ENCODE measurements around the gene CARD10. TPM values are rescaled to one million over a fixed set of nuclear protein-coding genes. Genes with fewer than 3 reads are reported as not detected.
"Not testable (repeated sequence)": the region's sequence is repeated elsewhere in the genome, so short reads cannot be mapped to it uniquely, and the experiment has no call there.

Gene CARD10
- total RNA-seq, 2 experiments from 2014 or later = 0.12 TPM; not detected in 1

DNA sequence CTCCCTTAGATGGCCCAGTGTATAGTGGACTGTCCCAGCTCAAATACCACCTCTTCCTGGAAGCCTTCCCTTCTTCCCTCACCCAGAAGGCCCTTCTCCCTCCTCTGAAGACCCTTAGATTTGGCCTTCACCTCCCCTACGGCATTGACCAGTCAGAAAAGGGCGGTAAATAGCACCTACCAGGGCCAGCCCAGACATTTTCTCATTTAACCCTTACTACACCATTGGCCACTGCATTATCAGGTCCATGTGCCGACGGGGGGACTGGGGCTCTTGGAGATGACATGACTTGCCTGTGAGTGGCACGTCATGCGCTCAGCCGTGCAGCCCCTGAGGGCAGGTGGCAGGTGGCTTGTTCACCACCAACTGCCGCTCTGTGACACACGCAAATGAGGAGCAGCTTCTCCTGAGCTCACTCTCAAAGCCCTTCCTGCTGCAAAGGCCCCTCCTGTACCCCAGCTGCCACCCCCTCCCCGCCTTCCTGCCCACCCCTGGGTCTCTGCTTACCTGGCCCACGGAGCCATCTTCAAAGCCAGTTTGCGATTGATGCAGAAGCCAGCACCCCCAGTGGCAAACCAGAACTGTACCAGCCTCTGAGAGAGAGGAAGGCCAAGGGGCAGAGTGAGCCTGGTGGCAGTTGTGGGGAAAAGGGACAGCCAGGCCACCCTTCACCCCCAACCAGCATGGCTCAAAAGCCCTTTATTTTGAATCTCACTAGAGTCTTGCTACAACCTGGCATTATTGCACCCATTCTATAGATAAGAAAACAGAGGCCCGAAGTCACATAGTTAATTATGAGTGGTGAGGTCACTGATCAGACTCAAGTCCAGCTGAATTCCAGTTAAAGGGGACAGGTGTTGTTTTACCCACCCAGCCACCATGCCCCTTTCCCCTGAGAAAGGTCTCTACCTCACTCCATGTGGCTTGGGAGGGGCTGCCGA is 42.6 kb downstream of the CARD10 start:
- intact Hi-C loops (cut with micrococcal nuclease) = no loop called here
- POLR2A ChIA-PET = no interaction called here
- no peak overlapping the region for H3K4me3 Mint-ChIP-seq
- H3K27me3 Mint-ChIP-seq = no peaks in the 10 kb centered on the region
- CTCF ChIA-PET = interaction anchor here (1.2 kb wide), 1 partner anchor 19 kb away, joined by 3 read pairs; no protein-coding TSS in a partner anchor
- H3K4me1 Mint-ChIP-seq (ENCODE audit: low read depth) = peaks cover 7% of the 10 kb centered on the region
- H3K36me3 Mint-ChIP-seq = peaks cover 32% of the 10 kb centered on the region
- H3K9me3 Mint-ChIP-seq = no peaks in the 10 kb centered on the region
- DNase-seq = no peak
- H3K27ac Mint-ChIP-seq = no peak overlapping the region

GRCh38 chr22:37474447-37475090 is 44.6 kb downstream of the CARD10 start:
- intact Hi-C loops (cut with micrococcal nuclease) = no loop called here
- peaks cover 40% of the 10 kb centered on the region for H3K36me3 Mint-ChIP-seq
- CTCF ChIA-PET = interaction anchor here (0.5 to 1.3 kb wide), 3 partner anchors 13 to 158 kb away, joined by 4 read pairs; no protein-coding TSS in a partner anchor
- no peak overlapping the region for H3K4me3 Mint-ChIP-seq
- no peaks in the 10 kb centered on the region for H3K27me3 Mint-ChIP-seq
- H3K4me1 Mint-ChIP-seq (ENCODE audit: low read depth) = no peaks in the 10 kb centered on the region
- H3K27ac Mint-ChIP-seq = no peak overlapping the region
- no peak for DNase-seq
- POLR2A ChIA-PET = no interaction called here
- no peaks in the 10 kb centered on the region for H3K9me3 Mint-ChIP-seq

DNA sequence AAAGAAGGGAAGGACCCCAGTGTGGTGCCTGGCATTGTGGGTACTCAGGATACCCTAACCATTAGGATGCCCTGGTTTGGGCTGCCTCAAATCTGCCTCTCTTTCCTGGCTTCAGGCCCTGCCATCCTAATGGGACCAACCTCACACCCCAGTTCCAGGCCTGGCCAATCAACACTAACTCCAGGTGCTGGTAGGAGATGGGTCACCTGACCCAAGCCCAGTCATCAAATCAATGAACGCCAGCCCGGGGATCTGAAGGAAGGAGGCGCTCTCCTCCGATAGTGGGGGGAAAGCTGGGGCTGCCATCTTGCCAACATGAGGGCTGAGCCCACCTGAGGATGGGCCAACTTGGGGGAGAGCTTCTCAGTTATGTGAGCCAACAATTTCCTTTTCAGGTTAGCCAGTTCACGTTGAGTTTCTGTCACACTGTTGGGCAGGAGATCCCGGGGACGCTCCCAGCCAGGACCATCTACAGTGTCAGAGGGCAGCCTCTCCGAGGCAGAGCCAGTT is 45.7 kb downstream of the CARD10 start:
- Mint-ChIP-seq H3K36me3 (peaks cover 43% of the 10 kb centered on the region), H3K4me1 (ENCODE audit: low read depth) (no peaks in the 10 kb centered on the region), H3K27ac (no peak overlapping the region), H3K27me3 (no peaks in the 10 kb centered on the region), H3K9me3 (no peaks in the 10 kb centered on the region), H3K4me3 (no peak overlapping the region)
- intact Hi-C loops (cut with micrococcal nuclease) = loop anchor here (2.0 kb wide), 1 partner anchor 25 kb away; no protein-coding TSS in a partner anchor
- ChIA-PET CTCF (interaction anchor here (0.9 to 3.0 kb wide), 11 partner anchors 8 to 168 kb away, joined by 3 to 45 read pairs (median 11); partner anchors contain the start of gene MFNG), POLR2A (no interaction called here)
- DNase-seq = no peak

GRCh38 chr22:37472418-37473006 is 46.7 kb downstream of the CARD10 start:
- peaks cover 36% of the 10 kb centered on the region for H3K36me3 Mint-ChIP-seq
- peak overlapping the region; percentile 49 for H3K27ac Mint-ChIP-seq
- peak; percentile 52 for DNase-seq
- H3K27me3 Mint-ChIP-seq = no peaks in the 10 kb centered on the region
- intact Hi-C loops (cut with micrococcal nuclease) = loop anchor here (2.0 kb wide), 1 partner anchor 26 kb away; no protein-coding TSS in a partner anchor
- H3K4me1 Mint-ChIP-seq (ENCODE audit: low read depth) = no peaks in the 10 kb centered on the region
- no peak overlapping the region for H3K4me3 Mint-ChIP-seq
- H3K9me3 Mint-ChIP-seq = no peaks in the 10 kb centered on the region
- POLR2A ChIA-PET = interaction anchor here (0.7 to 1.1 kb wide), 2 partner anchors 11 to 13 kb away, joined by 3 read pairs; partner anchors contain the start of gene MFNG
- CTCF ChIA-PET = interaction anchor here (0.7 to 3.0 kb wide), 21 partner anchors 9 to 181 kb away, joined by 3 to 45 read pairs (median 5); partner anchors contain the start of gene MFNG

DNA sequence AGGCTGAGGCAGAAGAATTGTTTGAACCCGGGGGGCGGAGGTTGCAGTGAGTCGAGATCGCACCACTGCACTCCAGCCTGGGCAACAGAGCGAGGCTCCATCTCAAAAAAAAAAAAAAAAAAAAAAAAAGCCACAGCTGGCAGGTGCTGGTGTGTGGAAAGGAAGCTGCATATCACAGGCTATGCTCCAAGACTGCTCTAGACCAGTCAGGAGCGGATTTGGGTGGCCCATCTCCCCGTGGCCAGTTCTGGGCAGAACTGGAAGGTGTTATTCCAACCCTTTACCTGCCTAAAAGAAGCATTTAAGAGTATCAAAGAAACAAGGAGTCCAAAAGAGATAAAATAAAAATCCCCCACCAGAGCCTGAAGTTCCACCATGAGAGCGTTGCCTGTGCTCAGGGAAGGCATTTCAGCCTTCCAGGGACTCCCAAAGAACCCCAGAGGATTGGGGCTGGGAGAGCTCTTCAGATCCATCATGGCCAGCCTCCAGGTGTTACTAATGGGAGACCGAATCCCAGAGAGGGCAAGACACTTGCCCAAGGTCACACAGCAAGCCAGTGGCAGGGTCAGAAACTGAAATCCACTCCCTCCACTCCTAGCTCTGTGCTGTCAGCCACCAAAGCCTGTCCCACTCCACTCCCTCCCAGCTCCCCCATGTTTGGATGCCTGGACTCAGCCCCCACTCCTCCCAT is 47.3 kb downstream of the CARD10 start:
- CTCF ChIA-PET = interaction anchor here (0.7 to 3.0 kb wide), 18 partner anchors 8 to 181 kb away, joined by 3 to 45 read pairs (median 5); partner anchors contain the start of gene MFNG
- POLR2A ChIA-PET = interaction anchor here (0.6 to 1.1 kb wide), 3 partner anchors 10 to 158 kb away, joined by 3 read pairs; no protein-coding TSS in a partner anchor
- H3K27me3 Mint-ChIP-seq = no peaks in the 10 kb centered on the region
- intact Hi-C loops (cut with micrococcal nuclease) = loop anchor here (2.0 kb wide), 1 partner anchor 27 kb away; no protein-coding TSS in a partner anchor
- DNase-seq = no peak
- H3K36me3 Mint-ChIP-seq = peaks cover 31% of the 10 kb centered on the region
- no peaks in the 10 kb centered on the region for H3K4me1 Mint-ChIP-seq (ENCODE audit: low read depth)
- H3K9me3 Mint-ChIP-seq = no peaks in the 10 kb centered on the region
- H3K27ac Mint-ChIP-seq = peak overlapping the region; percentile 49
- H3K4me3 Mint-ChIP-seq = no peak overlapping the region

GRCh38 chr22:37470087-37470445 is 49.1 kb downstream of the CARD10 start:
- Mint-ChIP-seq H3K36me3 (peaks cover 30% of the 10 kb centered on the region), H3K27me3 (no peaks in the 10 kb centered on the region), H3K4me3 (no peak overlapping the region), H3K9me3 (no peaks in the 10 kb centered on the region), H3K4me1 (ENCODE audit: low read depth) (peaks cover 1% of the 10 kb centered on the region), H3K27ac (no peak overlapping the region)
- POLR2A ChIA-PET = no interaction called here
- DNase-seq = no peak
- CTCF ChIA-PET = interaction anchor here (1.0 kb wide), 2 partner anchors 12 to 97 kb away, joined by 4 read pairs; no protein-coding TSS in a partner anchor
- intact Hi-C loops (cut with micrococcal nuclease) = no loop called here

DNA sequence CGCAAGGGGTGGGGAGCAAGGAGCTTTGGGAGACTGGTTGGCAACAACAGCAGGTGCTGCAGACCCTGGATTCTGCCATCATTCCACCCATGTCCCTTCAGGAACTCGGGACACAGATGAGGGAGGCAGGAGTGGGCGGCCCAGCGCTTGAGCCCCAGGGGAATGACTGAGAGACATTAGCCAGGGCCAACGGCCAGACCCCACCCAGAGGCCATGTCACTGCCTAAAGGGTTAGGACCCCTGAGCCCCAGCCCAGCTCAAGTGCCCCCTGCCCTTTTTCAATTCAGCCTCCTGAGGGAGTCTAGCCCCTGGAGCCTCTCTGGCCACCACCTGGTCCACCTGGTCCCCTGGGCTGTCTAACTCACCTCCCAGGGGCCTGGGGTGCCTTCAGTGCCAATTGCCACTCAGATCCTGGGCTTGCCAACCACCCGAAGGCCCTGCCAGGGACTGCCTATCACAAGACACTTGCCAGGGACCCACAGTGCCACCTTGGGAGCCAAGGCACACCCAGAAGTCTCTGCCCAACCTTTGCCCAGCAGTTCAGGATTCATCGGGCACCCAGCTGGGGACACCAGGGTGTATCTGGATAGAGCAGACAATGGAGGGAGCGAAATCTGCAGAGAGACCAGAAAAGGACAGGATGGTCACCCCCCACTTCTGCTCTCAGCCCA is 49.7 kb downstream of the CARD10 start:
- Mint-ChIP-seq H3K36me3 (peaks cover 30% of the 10 kb centered on the region), H3K4me1 (ENCODE audit: low read depth) (peaks cover 3% of the 10 kb centered on the region), H3K27me3 (no peaks in the 10 kb centered on the region), H3K27ac (no peak overlapping the region), H3K4me3 (no peak overlapping the region), H3K9me3 (no peaks in the 10 kb centered on the region)
- no peak for DNase-seq
- intact Hi-C loops (cut with micrococcal nuclease) = no loop called here
- CTCF ChIA-PET = interaction anchor here (1.0 kb wide), 2 partner anchors 12 to 97 kb away, joined by 4 read pairs; no protein-coding TSS in a partner anchor
- POLR2A ChIA-PET = no interaction called here

GRCh38 chr22:37468201-37468695 is 51.0 kb downstream of the CARD10 start:
- H3K27ac Mint-ChIP-seq; CTCF ChIA-PET; intact Hi-C loops (cut with micrococcal nuclease): not testable (repeated sequence)

DNA sequence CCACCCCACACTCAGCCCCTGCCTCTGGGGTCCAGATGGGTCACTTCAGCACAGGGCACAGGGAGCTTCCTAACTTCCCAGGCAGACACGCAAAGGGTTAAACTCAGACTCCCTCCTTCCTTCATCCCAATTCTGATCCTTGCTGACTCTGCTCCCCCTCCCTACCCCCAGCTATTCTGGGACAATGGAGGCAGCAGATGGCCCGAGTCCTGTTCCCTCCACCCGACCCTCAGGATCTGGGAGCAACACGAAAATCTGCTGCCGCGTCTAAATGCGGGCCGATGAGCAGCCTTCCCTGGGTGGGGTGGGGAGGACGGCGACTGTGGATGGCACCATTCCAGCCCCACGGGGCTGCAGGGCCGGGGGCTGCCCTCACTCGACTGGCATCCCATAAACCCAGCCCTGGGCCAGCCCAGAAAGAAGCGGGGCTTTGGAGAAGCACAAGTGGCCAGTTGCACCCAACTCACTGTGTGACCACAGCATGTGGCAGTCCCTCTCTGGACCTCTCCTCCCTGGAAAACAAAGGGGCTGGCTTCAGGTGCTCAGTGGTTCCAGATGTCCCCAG is 51.7 kb downstream of the CARD10 start:
- DNase-seq = no peak
- H3K4me3 Mint-ChIP-seq = no peak overlapping the region
- H3K27me3 Mint-ChIP-seq = no peaks in the 10 kb centered on the region
- H3K27ac Mint-ChIP-seq = no peak overlapping the region
- intact Hi-C loops (cut with micrococcal nuclease) = no loop called here
- POLR2A ChIA-PET = no interaction called here
- CTCF ChIA-PET = no interaction called here
- H3K4me1 Mint-ChIP-seq (ENCODE audit: low read depth) = peaks cover 9% of the 10 kb centered on the region
- H3K36me3 Mint-ChIP-seq = peaks cover 27% of the 10 kb centered on the region
- H3K9me3 Mint-ChIP-seq = no peaks in the 10 kb centered on the region

More at GRCh38 chr22:37468201-37468695, 51.0 kb downstream of the CARD10 start:
- H3K4me1 Mint-ChIP-seq (ENCODE audit: low read depth); H3K27me3 Mint-ChIP-seq; H3K4me3 Mint-ChIP-seq; DNase-seq; POLR2A ChIA-PET; H3K9me3 Mint-ChIP-seq: not testable (repeated sequence)
- H3K36me3 Mint-ChIP-seq = peaks cover 27% of the 10 kb centered on the region

DNA sequence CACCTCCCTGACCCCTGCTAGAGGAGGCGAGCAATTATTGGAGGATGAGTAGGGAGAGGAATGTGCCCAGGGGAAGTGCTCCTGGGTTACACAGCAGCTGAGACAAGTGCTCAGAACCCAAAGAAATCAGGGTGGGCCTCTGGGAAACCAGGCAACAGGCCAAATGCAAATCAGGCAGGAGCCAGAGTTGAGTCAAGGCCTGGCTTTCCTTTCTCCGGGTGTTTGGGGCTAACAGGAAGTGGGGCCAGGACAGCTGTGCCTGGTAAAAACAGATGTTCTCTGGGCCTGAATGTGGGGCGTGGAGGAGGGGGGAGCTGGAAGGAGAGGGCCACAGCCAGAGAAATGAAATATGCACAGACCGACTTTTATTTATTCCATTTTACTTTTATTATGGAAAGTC is 55.0 kb downstream of the CARD10 start:
- Mint-ChIP-seq H3K36me3 (peaks cover 17% of the 10 kb centered on the region), H3K4me3 (no peak overlapping the region), H3K4me1 (ENCODE audit: low read depth) (peaks cover 9% of the 10 kb centered on the region), H3K27me3 (no peaks in the 10 kb centered on the region), H3K9me3 (no peaks in the 10 kb centered on the region), H3K27ac (no peak overlapping the region)
- no peak for DNase-seq
- CTCF ChIA-PET = interaction anchor here (1.3 kb wide), 1 partner anchor 8 kb away, joined by 3 read pairs; no protein-coding TSS in a partner anchor
- POLR2A ChIA-PET = no interaction called here
- intact Hi-C loops (cut with micrococcal nuclease) = no loop called here
